ENCODE data around the gene DPM2.

The DPM2 gene

GRCh38 chr9:127930231-127931091 lies 7.2 kb downstream of the DPM2 start, which contains the start of gene PIP5KL1:
TSS of gene PIP5KL1 (minus strand) at chr9:127930777. CDS start at chr9:127930752, 25 bp downstream.
- TF ChIP-seq RAD21 (IDR thresholded peaks at IDR 0.05; ENCODE audit: low read depth) (no peak; the same call in 1 of the 2 replicates), CREB1 (IDR thresholded peaks at IDR 0.05; ENCODE audit: low read depth) (0 out of 2 replicates have a peak, but pooled peaks have one; percentile 23), USF1 (IDR thresholded peaks at IDR 0.05) (no peak), EGR1 (IDR thresholded peaks at IDR 0.05) (peak; percentile 81), ZBTB7A (IDR thresholded peaks at IDR 0.05; ENCODE audit: low read depth) (peak; percentile 28), REST (IDR thresholded peaks at IDR 0.05; ENCODE audit: low read depth) (no peak), TEAD4 (IDR thresholded peaks at IDR 0.05) (no peak), EP300 (IDR thresholded peaks at IDR 0.05; ENCODE audit: borderline replicate concordance) (peak; percentile 14; the same call in 1 of the 2 replicates), TCF12 (IDR thresholded peaks at IDR 0.05; ENCODE audit: low read depth) (peak; percentile 20; the same call in 1 of the 2 replicates), YY1 (IDR thresholded peaks at IDR 0.05; ENCODE audit: low read depth) (0 out of 2 replicates have a peak, but pooled peaks have one; percentile 13), TAF1 (IDR thresholded peaks at IDR 0.05; ENCODE audit: low read depth) (0 out of 2 replicates have a peak, but pooled peaks have one; percentile 5), NFIC (IDR thresholded peaks at IDR 0.05) (no peak), CEBPB (IDR thresholded peaks at IDR 0.05) (no peak), FOXM1 (IDR thresholded peaks at IDR 0.05; ENCODE audit: borderline replicate concordance, low read depth) (no peak)
- TF ChIP-seq, protein P1, sequence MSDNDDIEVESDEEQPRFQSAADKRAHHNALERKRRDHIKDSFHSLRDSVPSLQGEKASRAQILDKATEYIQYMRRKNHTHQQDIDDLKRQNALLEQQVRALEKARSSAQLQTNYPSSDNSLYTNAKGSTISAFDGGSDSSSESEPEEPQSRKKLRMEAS (IDR thresholded peaks at IDR 0.05): no peak; the same call in 1 of the 2 replicates

- TF ChIP-seq CEBPB (IDR thresholded peaks at IDR 0.05) (no peak), FOXM1 (IDR thresholded peaks at IDR 0.05; ENCODE audit: borderline replicate concordance, low read depth) (no peak), RAD21 (IDR thresholded peaks at IDR 0.05; ENCODE audit: low read depth) (no peak), TAF1 (IDR thresholded peaks at IDR 0.05; ENCODE audit: low read depth) (no peak), ZBTB7A (IDR thresholded peaks at IDR 0.05; ENCODE audit: low read depth) (no peak), TEAD4 (IDR thresholded peaks at IDR 0.05) (no peak), EGR1 (IDR thresholded peaks at IDR 0.05) (no peak), USF1 (IDR thresholded peaks at IDR 0.05) (no peak), NFIC (IDR thresholded peaks at IDR 0.05) (no peak)
Measured at GRCh38 chr9:127929625-127929979, 8.1 kb downstream of the DPM2 start.

DNA sequence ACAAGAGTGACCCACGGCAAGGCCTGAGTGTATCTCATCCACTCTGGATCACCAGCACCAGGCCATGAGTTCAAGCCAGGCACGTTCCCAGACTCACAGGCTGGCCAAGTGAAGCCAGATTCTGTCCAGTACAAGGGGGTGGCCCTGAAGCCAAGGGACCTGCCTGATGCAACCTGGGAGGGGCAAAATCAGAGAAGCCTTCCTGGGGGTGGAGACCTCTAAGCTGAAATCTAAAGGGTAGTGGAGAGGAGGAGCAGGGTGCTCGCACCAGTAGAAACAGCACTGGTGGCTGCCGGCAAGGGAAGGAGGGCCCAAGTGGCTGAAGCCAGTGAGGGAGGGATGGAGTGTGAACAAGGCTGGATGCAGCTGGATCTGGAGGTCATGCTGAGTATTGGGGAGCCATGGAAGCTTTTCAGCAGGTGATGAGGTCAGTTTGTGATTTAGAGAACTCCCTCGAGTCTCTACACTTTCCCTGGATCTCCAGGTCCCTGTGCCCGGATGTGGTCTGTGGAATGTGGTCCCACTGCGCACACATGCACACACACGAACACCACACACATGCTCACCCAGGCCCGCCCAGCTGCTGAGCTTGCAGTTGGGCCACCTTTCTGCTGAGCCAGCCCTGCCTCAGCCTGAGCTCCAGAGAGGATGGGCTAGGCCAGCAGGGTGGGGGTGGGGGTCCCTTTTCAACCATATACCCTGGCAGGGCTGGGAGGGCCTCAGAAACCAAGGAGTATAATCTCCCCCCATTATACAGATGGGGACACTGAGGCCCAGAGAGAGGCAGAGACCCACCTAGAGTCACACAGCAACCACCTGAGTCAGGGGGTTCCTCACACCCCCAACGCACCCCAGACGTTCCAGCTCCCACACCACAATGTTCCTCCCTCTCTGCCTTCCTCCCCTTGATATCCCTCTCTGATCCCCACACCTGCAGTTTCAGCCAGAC lies 8.7 kb downstream of the DPM2 start:
- no peak for TF ChIP-seq TCF12 (IDR thresholded peaks at IDR 0.05; ENCODE audit: low read depth)
- no peak for TF ChIP-seq EP300 (IDR thresholded peaks at IDR 0.05; ENCODE audit: borderline replicate concordance)
- no peak for TF ChIP-seq REST (IDR thresholded peaks at IDR 0.05; ENCODE audit: low read depth)
- TF ChIP-seq CEBPB (IDR thresholded peaks at IDR 0.05): no peak
- no peak for TF ChIP-seq NFIC (IDR thresholded peaks at IDR 0.05)
- no peak for TF ChIP-seq TEAD4 (IDR thresholded peaks at IDR 0.05)
- TF ChIP-seq CREB1 (IDR thresholded peaks at IDR 0.05; ENCODE audit: low read depth): no peak

- TF ChIP-seq EGR1 (IDR thresholded peaks at IDR 0.05): no peak
- TF ChIP-seq, protein P1 (IDR thresholded peaks at IDR 0.05): no peak; the same call in 1 of the 2 replicates
- TF ChIP-seq FOXM1 (IDR thresholded peaks at IDR 0.05; ENCODE audit: borderline replicate concordance, low read depth): no peak
- no peak for TF ChIP-seq CREB1 (IDR thresholded peaks at IDR 0.05; ENCODE audit: low read depth)
- TF ChIP-seq REST (IDR thresholded peaks at IDR 0.05; ENCODE audit: low read depth): no peak
- TF ChIP-seq CEBPB (IDR thresholded peaks at IDR 0.05): no peak
Measured at GRCh38 chr9:127927988-127928675, 9.5 kb downstream of the DPM2 start.
